GM18868 (cell line): ENCODE data around the gene EFNA5.

Experiments
- ATAC-seq: cut with Tn5 transposase; IDR thresholded peaks from one replicate; pipeline ENCODE4 v1.9.1; 2021; ENCODE audit warnings: mild to moderate bottlenecking, moderate library complexity; ENCODE audit not compliant: unreplicated experiment

Gene EFNA5

GRCh38 chr5:107341376-107342084, 329.2 kb downstream of the EFNA5 start:
- ATAC-seq: no peak

GRCh38 chr5:107340631-107341030, 330.1 kb downstream of the EFNA5 start:
- ATAC-seq: no peak

- ATAC-seq: no peak
These were observed 332.4 kb downstream of the EFNA5 start for GRCh38 chr5:107338335-107338734.

- no peak for ATAC-seq
These were observed 333.5 kb downstream of the EFNA5 start for GRCh38 chr5:107337281-107337680.

GRCh38 chr5:107331882-107332281, 338.9 kb downstream of the EFNA5 start:
- no peak for ATAC-seq

- no peak for ATAC-seq
These were observed 339.4 kb downstream of the EFNA5 start for GRCh38 chr5:107331312-107331711.

- ATAC-seq: no peak
These were observed 339.8 kb downstream of the EFNA5 start for GRCh38 chr5:107330903-107331302.

GRCh38 chr5:107329850-107330249, 340.9 kb downstream of the EFNA5 start:
- no peak for ATAC-seq
